Thyroid gland (tissue), 4 donors: ENCODE results near the gene SNRK. TPM values are rescaled to one million over a fixed set of nuclear protein-coding genes. Genes with fewer than 3 reads are reported as not detected.

Experiments used
- DNase-seq, 2 donors: peaks; one replicate each; pipeline ENCODE4 v3.0.0-alpha.2; 2019
- H3K27ac ChIP-seq, 3 donors: fragments of 200-600 bp; sonication (generic); 1 replicate in 2 of 3; 2 replicates in 1 of 3; pipeline ENCODE4 v1.5.1; 2016 to 2019; ENCODE audit warnings: mild to moderate bottlenecking in 1 of 3, moderate library complexity in 1 of 3
- H3K27me3 ChIP-seq: fragments of 200-600 bp; sonication (generic); one replicate; pipeline ENCODE4 v1.5.1; 2019
- H3K36me3 ChIP-seq, 2 donors: fragments of 200-600 bp; sonication (generic); one replicate each; pipeline ENCODE4 v1.5.1; 2016 to 2019
- H3K4me1 ChIP-seq, 2 donors: fragments of 200-600 bp; sonication (generic); one replicate each; pipeline ENCODE4 v1.5.1; 2017 to 2019
- H3K4me3 ChIP-seq, 3 donors: fragments of 200-600 bp; sonication (generic); replicated peaks in 1 of 3; 1 replicate in 2 of 3; 2 replicates in 1 of 3; pipeline ENCODE4 v1.5.1; 2016; ENCODE audit warnings: mild to moderate bottlenecking in 1 of 3
- H3K9me3 ChIP-seq: fragments of 200-600 bp; sonication (generic); one replicate; pipeline ENCODE4 v1.5.1; 2017
- POLR2A ChIP-seq, 2 donors: fragments of 450-650 bp; IDR thresholded peaks; one replicate each; pipeline ENCODE4 v1.6.1; 2017; ENCODE audit warnings: antibody characterized with exemption in 2 of 2, mild to moderate bottlenecking in 2 of 2, moderate library complexity in 1 of 2
- WGBS, 2 donors: methylation state at CpG; one replicate each; pipeline ENCODE4 v1.1.5; 2017; 5-methylcytosine and 5-hydroxymethylcytosine counted together
- intact Hi-C: fragments of 100-400 bp; cut with DNase I; formaldehyde crosslinking; loops from one replicate; pipeline ENCODE4 v1.15.1; 2023
- total RNA-seq, 4 donors: library from RNA; depleted of rRNA; stranded (reverse); fragments of >200 nt; gene quantifications; one replicate each; pipeline ENCODE4 v1.2.3, GENCODE V29; 2016
- TF ChIP-seq, protein P1 (sequence below), 6 experiments: fragments of 200-600 bp in 3 of 6; fragments of 450-650 bp in 3 of 6; sonication (generic) in 3 of 6; IDR thresholded peaks; one replicate each; pipeline ENCODE4 v1.5.1; 2016 to 2019; ENCODE audit warnings: antibody characterized with exemption in 6 of 6, mild to moderate bottlenecking in 2 of 6, inconsistent platforms in 1 of 6, moderate library complexity in 1 of 6

The SNRK gene
- total RNA-seq, 4 donors from 2014 or later: 44.2 to 90.5 (median 65.0) TPM

DNA sequence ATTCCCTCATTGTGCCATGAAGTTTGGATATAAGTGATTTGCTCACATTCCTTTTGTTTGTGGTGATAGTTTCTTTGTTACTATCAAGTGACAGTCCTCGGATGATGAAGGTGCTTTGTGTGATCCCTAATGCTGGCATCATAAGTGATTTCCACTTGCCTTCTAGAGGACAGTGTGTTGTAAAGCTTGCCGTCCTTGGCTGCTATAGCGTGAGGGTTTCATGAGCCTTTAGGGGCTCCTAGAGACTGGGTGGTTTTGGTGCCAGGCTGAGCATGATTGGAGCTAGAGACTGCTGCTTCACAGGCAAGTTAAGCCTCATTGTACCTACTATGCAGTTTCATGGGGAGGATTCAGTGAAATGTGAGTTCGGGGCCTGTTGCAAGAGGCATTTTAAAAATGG lies 12.4 kb downstream of the SNRK start:
- no peak for DNase-seq
- Histone ChIP-seq H3K4me1 (peaks cover 23 to 69% of the 10 kb centered on the region in 2 donors), H3K27ac (peak overlapping the region; percentile 11 to 27 (median 22)), H3K9me3 (no peaks in the 10 kb centered on the region), H3K36me3 (peaks cover 0 to 8% of the 10 kb centered on the region in 2 donors), H3K4me3 (no peak overlapping the region), H3K27me3 (no peaks in the 10 kb centered on the region)
- WGBS, 2 donors: 60 to 61% methylated on average over 4 of the region's 4 CpGs
- intact Hi-C loops: loop anchor here (10.0 kb wide), 1 partner anchor 206 kb away; no protein-coding TSS in a partner anchor
- TF ChIP-seq, protein P1, sequence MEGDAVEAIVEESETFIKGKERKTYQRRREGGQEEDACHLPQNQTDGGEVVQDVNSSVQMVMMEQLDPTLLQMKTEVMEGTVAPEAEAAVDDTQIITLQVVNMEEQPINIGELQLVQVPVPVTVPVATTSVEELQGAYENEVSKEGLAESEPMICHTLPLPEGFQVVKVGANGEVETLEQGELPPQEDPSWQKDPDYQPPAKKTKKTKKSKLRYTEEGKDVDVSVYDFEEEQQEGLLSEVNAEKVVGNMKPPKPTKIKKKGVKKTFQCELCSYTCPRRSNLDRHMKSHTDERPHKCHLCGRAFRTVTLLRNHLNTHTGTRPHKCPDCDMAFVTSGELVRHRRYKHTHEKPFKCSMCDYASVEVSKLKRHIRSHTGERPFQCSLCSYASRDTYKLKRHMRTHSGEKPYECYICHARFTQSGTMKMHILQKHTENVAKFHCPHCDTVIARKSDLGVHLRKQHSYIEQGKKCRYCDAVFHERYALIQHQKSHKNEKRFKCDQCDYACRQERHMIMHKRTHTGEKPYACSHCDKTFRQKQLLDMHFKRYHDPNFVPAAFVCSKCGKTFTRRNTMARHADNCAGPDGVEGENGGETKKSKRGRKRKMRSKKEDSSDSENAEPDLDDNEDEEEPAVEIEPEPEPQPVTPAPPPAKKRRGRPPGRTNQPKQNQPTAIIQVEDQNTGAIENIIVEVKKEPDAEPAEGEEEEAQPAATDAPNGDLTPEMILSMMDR (IDR thresholded peaks at IDR 0.05): no peak
- TF ChIP-seq POLR2A (IDR thresholded peaks at IDR 0.05): no peak

DNA sequence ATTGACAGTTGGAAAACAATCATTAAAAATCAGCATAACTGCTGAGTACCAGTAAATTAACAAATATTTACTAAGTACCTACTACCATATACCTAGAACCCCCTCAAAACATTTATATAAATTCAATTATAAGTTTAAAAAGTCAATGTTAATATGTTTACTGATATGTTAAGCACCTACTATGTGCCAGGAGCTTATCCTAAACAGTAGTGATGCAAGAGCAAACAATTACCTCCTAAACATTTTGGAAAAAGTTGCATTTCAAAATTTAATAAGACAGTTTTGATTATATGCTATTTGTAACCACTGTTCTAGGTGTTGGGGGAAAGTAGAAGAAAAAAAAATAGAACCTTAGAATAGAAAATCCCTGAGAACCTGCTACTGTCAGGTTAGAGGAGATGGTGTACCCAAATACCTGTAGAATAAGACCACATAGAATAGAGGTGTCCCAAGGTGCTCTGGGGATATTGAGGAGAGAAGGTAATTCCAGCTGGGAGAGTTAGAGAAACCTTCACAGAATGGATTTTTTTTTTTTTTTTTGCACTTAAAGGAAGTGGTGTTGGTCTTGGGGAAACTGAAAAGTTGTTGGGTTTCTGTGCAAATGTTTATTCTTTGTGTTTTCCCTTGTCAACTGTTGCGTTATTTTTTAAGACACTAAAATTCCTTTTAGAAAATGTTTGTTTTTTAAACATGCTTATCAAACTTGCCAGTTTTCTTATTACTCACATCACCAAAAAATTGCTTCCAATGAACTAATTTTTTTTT lies 16.0 kb downstream of the SNRK start:
- peaks cover 0 to 15% of the 10 kb centered on the region in 2 donors for H3K36me3 ChIP-seq
- no peaks in the 10 kb centered on the region for H3K9me3 ChIP-seq
- TF ChIP-seq, protein P1 (IDR thresholded peaks at IDR 0.05): no peak
- no peak for TF ChIP-seq POLR2A (IDR thresholded peaks at IDR 0.05)
- WGBS, 2 donors: 70 to 76% methylated on average over 1 of the region's 1 CpG
- H3K4me1 ChIP-seq: peaks cover 14 to 38% of the 10 kb centered on the region in 2 donors
- H3K27me3 ChIP-seq: no peaks in the 10 kb centered on the region
- H3K4me3 ChIP-seq: no peak overlapping the region
- H3K27ac ChIP-seq: no peak overlapping the region
- intact Hi-C loops: no loop called here
- DNase-seq: no peak

DNA sequence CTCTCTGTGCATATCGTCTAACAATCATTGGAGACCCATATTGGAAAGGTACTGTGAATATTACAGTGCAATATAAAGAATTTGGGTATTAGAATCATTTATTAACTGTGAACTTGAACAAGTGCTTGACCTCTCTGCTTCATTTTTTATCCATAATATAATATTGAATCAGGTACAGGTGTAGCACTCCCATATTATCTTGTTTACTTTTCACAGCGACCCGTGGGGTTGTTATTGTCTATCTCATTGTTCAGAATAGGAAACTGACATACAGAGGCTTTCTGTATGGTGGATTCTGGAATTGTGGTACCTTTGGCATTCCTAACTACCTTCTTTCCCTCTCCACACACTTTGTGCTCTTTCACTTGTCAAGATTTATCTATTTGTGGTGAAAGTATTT lies 17.8 kb downstream of the SNRK start:
- Histone ChIP-seq H3K27ac (no peak overlapping the region), H3K4me3 (no peak overlapping the region), H3K36me3 (peaks cover 0 to 15% of the 10 kb centered on the region in 2 donors), H3K9me3 (no peaks in the 10 kb centered on the region), H3K4me1 (peaks cover 0 to 23% of the 10 kb centered on the region in 2 donors), H3K27me3 (no peaks in the 10 kb centered on the region)
- intact Hi-C loops: no loop called here
- WGBS, 2 donors: 80 to 84% methylated on average over 3 of the region's 3 CpGs
- DNase-seq: no peak
- TF ChIP-seq, protein P1 (IDR thresholded peaks at IDR 0.05): no peak
- TF ChIP-seq POLR2A (IDR thresholded peaks at IDR 0.05): no peak

DNA sequence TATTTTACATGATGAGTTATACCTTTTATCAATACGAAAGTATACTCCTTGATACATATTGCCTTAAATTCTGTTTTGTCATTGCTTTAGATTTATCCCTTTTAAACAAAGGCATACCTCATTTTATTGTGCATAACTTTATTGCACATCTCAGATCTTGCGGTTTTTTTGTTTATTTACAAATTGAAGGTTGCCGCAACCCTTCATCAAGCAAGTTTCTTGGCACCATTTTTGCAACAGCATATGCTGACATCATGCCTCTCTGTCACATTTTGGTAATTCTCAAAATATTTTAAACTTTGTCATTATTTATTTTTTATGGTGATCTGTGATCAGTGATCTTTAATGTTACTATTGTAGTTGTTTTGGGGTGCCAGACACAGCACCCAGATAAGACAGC lies 20.9 kb downstream of the SNRK start:
- H3K36me3 ChIP-seq: peaks cover 0 to 15% of the 10 kb centered on the region in 2 donors
- no peak for TF ChIP-seq POLR2A (IDR thresholded peaks at IDR 0.05)
- TF ChIP-seq, protein P1 (IDR thresholded peaks at IDR 0.05): no peak
- intact Hi-C loops: no loop called here
- no peaks in the 10 kb centered on the region for H3K9me3 ChIP-seq
- H3K27me3 ChIP-seq: no peaks in the 10 kb centered on the region
- WGBS, 2 donors: 95 to 97% methylated on average over 3 of the region's 3 CpGs
- H3K27ac ChIP-seq: peak overlapping the region in 1 of 3 donors; percentile 9
- no peak overlapping the region for H3K4me3 ChIP-seq
- DNase-seq: no peak
- peaks cover 12 to 19% of the 10 kb centered on the region in 2 donors for H3K4me1 ChIP-seq

DNA sequence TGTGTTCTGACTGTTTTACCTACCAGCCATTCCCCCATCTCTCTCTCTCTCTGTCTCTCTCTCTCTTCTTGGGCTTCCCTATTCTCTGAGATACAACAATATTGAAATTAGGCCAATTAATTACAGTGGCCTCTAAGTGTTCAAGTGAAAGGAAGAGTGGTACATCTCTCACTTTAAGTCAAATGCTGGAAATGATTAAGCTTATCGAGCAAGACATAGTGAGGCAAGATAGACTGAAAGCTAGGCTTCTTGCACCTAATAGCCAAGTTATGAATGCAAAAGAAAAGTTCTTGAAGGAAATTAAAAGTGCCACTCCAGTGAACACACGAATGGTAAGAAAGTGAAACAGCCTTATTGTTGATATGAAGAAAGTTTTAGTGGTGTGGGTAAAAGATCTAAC lies 21.3 kb downstream of the SNRK start:
- no peaks in the 10 kb centered on the region for H3K9me3 ChIP-seq
- peak overlapping the region in 1 of 3 donors; percentile 9 for H3K27ac ChIP-seq
- no peak overlapping the region for H3K4me3 ChIP-seq
- peaks cover 12 to 16% of the 10 kb centered on the region in 2 donors for H3K4me1 ChIP-seq
- no peak for DNase-seq
- intact Hi-C loops: no loop called here
- H3K36me3 ChIP-seq: peaks cover 0 to 15% of the 10 kb centered on the region in 2 donors
- H3K27me3 ChIP-seq: no peaks in the 10 kb centered on the region
- WGBS, 2 donors: 74 to 83% methylated on average over 2 of the region's 2 CpGs
- TF ChIP-seq, protein P1 (IDR thresholded peaks at IDR 0.05): no peak
- TF ChIP-seq POLR2A (IDR thresholded peaks at IDR 0.05): no peak
